Activated naive CD4-positive, alpha-beta T cell treated with anti-CD3 and anti-CD28 coated beads, Interleukin-2, amount 50 U/mL, for 16 hours (primary cell): Measurements from ENCODE around the gene TNFRSF8.

Source experiments
- DNase-seq: peaks from one replicate; pipeline ENCODE4 v3.0.0-alpha.2; 2020

Gene TNFRSF8

DNA sequence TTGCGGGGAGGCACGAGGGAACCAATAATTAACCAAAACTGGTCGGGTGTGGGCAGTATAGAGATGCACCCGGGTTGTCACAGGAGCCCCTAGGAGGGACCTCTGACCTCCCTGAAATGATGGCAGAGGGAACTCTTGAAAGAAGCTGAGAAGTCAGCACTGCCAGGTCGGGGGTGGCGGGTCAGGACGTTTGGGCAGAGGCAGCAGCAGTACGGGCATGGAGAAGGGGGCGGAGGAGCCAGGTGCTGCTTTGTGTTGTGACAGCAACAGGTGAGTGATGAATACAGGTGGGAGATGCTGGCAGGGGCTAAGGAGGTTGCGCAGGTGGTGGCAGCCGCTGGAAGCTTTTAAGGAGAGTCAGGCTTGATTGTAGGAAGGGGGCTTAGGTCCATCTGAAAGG, 115.4 kb downstream of the TNFRSF8 start:
- no peak for DNase-seq

DNA sequence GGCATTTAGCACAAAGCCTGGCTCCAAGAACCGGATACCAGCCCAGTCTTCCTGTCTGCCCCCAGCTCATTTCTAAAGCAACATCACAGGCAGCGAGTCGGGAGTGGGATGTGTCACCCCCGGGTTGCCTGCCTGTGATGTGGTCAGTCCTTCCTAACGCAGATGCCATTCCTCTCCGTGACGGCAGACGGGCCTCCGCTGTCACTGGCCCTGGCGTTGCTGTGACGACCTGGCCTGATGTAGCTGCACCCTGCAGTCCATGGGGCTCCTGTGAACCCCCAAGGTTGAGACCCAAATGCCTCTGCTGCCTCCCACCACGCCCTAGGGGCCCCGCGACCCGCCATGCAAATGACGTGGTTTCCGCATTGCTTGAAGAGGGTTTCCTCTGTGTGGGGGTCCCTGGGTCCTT, 116.0 kb downstream of the TNFRSF8 start:
- peak; percentile 81 for DNase-seq

DNA sequence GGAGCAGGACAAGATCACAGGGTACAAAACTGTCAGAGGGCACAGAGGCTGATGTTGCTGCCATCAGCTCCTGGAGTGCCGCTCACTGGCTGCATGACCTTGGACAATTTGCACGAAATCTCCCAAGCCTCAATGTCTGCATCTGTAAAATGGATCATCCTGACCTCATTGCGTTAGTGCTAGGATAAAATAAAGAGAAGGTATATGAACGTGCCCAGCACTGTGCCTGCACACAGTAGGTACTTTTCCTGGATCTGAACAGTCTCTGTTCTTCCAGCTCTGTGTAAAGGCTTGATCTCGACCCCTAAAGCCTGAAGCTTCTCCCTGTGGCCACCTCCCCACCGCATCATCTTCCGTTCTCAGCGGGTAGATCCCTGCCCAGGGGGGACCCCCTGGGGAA, 116.6 kb downstream of the TNFRSF8 start:
- no peak for DNase-seq

DNA sequence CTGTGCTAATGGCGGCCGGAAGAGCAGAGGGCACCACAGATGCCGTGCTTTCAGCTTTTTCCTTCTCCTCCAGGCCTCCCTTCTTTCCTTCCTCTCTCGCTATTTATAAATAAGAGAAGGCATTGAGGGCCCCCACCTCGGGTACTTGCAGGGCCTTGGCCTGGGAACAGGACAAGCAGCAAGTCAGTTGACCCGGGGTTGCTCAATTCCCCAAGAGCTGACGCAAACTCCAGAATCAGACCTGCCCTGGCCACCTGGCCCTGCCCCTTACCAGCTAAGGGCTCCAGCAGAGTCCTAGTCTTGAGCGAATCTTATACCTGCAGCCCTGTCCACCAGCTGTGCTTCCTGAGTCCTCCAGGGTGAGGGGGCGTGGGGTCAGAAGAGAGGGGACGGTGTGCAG, 117.2 kb downstream of the TNFRSF8 start:
- no peak for DNase-seq

DNA sequence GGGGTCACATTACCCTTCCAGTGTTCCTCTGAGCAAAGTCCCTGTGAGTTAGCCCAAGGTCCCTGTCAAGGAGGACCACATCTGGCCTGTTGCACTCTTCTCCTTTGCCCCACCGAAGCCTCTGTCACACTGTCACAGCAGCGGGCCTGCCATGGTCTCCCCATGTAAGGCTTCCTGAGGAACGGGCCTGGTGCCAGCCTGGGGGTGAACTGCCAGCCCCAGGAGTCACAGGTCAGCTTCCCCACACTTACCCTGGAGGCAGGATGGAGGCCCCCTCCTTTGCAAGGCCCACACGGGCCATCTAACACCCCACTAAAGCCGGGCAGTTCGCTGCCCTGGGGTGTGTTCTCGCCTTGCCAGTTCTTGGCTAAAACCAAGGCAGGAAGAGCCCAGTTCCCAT, 117.8 kb downstream of the TNFRSF8 start:
- no peak for DNase-seq

DNA sequence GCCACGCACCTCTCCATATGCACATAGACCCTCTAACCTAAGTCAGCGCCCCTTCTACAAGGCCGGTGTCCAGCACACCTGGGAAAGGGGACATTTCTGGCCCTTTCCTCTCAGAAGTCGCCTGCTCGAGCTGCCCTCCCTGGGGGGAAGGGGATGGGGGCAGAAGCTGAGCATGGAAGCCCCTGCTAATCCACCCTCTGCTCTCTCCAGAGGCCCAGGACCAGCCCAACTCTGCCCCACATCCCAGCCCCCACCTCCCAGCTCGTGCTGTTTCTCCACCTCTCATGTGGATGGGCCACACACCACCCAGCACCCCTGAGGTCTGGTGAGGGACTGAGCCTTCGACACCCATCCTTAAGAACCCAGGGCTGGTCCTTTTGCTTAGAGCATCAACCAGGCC, 118.5 kb downstream of the TNFRSF8 start:
- no peak for DNase-seq

DNA sequence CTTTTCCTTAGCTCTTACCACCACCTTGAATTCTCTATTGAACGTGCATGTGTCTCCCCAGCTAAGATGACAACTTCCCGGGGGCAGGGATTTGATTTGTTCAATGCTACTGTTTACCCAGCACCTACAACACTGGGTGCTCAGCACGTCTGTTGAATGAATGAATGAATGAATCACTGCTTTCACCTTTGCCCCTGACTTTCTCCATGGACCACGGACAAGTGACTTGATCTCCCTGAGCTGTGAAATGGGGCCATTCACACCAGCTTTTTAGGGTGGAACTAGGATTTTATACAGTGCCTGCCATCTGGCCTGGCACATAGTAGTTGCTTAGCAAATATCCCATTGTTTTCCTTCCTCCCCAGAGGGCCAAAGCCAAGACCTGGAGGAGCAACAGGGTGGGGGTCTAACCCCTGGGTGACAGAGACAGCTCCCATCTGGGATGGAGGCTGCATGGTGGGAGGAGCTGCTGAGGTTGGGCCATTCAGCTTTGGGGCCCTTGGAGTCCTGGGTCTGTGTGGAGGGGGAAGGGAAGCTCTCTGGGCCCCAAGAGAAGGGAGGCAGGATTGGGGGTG, 119.4 kb downstream of the TNFRSF8 start:
- no peak for DNase-seq

DNA sequence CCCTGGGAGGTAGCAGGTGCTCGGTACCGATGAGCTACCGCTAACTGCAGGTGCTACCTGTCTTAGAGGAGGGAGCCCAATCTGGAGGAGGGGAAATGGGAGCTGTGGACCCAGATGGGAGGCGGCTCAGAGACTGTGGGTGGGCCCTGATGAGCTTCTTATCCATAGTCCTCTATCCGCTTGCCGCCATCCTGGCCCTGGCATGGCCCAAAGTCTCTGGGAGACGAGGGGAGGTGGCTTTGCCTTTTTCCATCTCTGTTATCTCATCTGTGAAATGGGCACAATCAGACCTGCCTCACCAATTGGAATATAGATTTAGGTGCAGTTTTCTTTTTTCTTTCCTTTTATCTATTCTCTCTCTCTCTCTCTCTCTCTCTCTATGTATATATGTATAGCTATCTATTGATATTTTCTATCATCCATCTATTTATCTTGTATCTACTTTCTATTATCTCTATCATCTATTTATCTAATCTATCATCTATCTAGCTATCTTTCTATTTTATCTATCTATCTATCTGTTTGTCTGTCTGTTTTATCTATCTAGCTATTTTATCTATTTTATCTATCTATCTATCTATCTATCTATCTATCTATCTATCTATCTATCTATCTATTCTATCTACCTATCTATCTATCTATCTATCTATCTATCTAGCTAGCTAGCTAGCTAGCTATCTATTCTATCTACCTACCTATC, 120.1 kb downstream of the TNFRSF8 start:
- no peak for DNase-seq

DNA sequence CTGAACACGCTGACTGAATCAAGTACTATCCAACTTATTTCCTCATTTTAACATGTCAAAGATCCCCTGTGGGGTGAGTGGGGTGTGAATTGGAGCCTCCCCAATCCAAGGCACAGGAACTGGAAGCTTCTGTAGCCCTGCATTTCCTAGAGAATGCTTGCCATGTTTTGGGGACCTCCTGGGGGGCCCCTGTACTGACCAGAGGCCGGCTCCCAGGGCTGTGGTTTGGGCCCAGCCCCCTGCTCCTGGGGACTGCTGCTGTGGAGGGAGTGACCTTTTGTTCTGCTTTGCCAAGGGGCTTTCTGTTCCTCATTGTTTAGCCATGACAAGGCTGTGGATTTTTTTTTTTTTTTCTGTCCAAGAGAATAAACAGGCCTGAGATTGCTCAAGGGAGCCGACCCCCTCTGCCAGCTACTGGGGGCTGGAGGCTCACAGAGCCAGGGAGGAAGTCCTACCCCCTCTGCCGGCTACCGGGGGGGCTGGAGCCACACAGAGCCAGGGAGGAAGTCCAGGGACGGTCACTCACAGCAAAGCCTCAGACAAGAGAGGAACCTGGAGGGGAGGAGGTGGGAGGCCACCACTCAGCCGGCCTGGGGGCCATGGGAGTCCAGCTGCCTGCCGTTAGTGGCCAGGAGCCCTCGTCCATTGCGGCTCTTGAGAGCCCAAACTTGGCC, 121.0 kb downstream of the TNFRSF8 start:
- DNase-seq: no peak

DNA sequence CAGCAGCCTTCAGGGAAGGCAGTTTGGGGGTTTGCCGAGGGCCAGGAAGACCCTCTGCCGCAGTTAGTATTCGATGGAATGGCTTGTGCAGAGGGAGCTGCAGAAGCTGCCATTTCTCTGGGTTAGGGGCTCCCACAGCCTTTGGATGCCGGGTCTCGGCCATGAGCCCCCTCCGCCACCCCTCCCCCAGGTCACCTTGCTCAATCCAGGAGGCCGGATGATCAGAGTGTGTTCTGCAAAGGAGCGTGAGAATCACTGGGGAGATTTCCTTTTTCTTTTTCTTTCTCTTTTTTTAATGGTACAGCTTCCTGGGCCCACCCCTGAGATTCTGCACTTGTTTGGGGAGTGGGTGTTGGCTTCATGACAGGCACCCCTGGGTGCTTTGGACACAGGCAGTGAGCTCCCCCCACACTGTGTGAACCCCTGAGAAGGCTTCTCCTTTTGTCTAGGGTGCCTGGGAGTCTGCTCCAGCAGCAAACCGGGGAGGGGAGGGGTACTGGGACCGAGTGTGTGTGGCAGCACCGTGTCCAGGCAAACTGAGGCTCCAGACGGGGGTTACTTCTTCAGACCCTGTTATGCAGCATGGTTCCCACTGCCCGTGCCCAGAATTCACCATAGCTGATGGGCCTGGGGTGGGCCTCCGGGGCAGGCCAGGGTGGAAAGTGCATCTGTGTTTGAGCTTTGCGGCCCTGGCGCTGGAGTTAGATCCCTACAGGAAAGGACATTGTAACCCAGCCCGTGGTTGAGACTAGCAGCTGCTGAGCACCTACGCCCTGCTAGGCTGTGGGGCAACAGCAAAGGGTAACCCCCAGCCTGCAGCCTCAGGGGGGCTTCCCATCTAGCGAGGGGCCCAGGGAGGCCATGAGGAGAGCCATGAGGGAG, 122.2 kb downstream of the TNFRSF8 start:
- DNase-seq: no peak

DNA sequence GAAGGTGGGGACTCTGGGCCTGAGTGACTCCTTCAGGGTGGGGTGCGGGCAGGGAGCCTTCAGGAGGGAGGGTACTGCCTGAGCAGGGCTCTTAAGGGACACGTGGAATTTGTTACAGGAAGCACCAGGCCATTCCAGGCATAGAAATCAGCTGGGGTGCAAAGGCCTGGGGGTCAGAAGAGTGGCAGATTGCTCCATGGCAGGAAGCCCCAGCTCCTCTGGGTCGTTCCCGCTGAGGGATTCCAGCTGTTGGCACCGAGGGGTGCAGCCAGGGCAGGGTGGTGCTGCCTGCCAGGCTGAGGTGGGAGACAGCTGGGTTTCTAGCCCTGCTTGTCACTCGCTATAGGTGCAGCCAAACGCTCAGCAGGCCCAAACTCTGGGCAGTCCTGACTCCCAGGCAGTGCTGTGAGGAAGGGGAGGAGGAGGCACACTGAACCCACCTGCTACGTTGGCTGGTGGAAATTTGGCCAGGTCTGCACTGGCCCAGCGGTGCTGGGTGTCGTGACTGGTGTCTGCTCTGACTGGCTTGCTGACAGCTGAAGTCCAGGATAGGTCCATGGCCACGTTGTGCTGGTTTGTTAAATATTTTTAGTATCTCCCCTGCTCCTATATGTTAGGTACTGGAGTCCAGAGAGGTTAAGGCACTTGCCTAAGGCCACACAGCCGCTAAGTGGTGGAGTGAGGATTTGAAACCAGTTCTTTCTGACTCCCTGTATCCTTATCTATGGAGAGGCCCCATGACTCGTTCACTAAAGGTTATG, 123.0 kb downstream of the TNFRSF8 start:
- DNase-seq: no peak

DNA sequence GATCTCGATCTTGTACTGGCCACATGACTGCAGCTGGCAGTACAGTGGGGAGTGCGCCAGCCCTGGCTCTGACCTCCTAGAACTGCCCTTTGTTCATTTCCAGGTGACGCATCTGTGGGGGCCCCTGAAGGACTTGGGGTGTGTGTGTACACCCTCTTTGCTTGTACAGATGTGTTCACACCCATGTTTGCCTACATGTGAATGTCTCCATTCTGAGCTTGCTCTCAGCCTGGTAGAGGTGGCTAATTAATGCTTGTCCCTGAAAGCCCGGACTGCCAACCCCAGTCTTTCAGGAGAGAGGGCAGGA, 123.5 kb downstream of the TNFRSF8 start:
- no peak for DNase-seq

DNA sequence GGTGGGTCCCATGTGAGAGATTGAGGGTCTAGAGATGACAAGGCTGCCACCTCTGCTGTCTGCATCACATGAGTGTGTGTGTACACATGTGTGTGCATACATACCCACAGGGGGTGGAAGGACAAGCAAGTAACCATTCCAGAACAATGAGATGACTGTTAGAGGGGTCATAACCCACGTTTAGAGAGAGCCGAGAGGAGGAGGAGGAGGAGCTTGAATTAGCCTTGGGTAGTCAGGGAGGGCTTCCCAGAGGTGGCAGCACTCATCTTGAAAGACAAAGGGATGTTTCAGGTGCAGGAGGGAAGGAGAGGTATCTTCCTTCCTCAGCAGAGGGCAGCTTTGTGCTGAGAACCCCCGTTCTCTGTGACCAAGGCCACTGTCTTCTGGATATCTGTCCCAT, 125.0 kb downstream of the TNFRSF8 start:
- DNase-seq: no peak

DNA sequence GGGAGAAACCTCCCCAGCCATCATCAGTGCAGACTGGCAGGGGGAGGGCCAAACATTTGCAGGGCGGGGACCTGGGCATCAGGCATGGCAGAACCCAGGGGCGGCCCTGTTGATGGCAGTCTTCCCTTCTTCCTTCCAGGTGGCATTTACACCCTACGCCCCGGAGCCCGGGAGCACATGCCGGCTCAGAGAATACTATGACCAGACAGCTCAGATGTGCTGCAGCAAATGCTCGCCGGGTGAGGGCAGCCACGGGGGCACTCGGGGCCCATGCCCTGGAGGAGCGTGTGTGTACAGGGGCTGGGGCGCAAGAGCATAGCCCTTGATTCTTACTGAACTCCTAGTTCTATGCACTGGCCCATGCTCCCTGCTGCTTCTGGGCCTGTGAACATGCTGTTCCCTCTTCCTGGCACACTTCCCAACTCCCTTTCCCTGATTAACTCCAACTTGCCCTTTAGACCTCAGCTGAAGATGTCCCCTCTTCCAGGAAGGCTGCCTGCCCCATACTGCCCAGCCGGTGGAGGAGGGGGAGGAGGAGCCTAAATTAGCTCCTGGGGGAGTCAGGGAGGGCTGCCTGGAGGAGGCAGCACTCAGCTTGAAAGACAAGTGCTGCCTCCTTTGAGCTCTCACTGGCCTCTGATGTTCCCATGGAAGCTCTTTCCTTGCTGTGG, 125.7 kb downstream of the TNFRSF8 start:
- no peak for DNase-seq

DNA sequence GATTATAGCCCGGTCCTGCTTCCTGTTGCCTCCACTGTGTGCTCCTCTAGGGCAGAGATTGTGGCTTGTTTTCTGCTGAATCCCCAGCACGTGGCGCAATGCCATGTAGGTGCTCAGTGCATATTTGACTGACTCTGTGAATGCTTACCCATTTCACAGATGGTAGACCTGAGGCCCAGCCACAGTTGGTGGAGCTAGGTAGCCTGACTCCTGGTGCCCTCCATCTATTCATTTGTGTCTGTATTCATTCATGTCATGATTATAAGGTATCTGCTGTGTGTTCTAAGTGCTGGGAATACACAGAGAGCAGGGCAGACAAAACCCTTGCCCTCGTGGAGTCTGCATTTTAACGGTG, 126.2 kb downstream of the TNFRSF8 start:
- DNase-seq: no peak

DNA sequence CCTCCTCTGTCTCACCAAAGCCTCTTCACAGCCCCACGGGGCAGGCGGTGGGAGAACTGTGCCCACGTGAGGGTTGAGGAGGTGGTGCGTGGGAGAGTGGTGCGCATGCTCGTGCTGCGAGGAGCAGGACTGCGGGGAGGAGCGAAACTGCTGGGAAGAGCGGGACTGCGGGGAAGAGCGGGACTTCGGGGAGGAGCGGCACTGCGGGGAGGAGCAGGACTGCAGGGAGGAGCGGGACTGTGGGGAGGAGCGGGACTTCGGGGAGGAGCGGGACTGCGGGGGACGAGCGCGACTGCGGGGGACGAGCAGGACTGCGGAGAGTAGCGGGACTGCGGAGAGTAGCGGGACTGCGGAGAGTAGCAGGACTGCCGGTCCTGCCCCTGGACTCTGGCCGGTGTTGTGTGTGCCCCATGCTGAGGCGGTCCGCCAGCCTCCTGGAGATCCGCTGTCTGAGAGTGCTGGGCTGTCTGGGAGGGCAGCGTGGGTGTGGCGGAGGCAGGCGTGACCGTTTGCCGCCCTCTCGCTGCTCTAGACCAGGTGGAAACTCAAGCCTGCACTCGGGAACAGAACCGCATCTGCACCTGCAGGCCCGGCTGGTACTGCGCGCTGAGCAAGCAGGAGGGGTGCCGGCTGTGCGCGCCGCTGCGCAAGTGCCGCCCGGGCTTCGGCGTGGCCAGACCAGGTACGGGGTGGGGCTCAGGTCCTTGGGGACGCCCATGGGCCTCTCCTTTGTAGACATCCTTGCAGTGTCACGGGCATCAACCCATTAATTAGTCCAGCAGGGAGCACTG, 128.3 kb downstream of the TNFRSF8 start:
- no peak for DNase-seq
